ENCODE results near the gene ANGPT4.
"Not testable (repeated sequence)": the region's sequence is repeated elsewhere in the genome, so short reads cannot be mapped to it uniquely, and the experiment has no call there.

The ANGPT4 gene

DNA sequence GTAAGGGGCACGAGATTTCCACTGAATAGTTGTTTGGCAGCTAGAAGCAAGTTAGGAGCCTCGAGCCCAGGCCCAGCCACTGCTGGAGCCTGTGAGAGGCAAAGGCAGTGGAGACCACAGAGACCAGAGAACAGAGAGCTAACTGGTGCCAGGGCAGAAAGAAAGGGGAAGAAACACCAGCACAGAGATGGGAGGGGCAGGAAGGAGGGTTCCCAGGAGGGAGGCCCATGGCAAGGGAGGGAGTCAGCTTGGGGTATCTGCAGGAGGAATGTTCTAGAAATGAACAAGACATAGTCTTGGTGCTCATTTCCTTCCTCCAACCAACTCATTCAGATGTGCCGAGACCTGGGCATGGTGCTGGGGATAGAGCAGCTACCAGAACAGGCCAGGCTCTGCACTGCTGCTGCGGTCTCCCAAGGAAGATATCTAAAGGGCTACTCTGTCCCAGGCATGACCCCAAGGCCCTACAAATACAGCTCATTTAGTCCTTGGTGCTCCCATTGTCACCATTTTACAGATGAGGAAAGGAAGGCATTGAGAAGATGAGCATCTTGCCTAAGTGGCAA, 10.7 kb downstream of the ANGPT4 start:
- DNase-seq, result no peak
- ATAC-seq, result no peak

DNA sequence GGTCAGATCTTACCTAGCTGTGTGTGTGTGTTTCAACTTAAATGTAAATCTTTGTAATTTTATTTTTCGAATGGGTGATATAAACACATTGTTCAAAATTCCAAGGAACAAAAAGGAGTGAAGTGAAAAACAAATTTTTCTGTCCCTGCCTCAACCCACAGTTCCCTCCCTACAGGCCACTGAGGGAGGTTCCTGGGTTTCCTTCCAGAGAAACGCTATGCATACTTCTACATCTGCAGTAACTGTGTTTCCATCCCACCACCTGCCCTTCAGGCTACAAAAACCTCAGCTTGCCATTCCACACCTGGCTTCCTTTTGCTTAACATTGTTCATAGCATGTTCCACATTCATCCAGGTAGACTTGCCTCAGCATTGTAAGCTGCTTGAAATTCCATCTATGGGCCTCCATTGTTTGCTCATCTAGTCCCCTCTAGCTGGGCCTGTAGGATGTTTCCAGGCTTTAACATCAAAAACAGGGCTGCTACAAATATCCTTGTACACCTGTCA, 12.0 kb downstream of the ANGPT4 start:
- DNase-seq, result no peak
- no peak for ATAC-seq

DNA sequence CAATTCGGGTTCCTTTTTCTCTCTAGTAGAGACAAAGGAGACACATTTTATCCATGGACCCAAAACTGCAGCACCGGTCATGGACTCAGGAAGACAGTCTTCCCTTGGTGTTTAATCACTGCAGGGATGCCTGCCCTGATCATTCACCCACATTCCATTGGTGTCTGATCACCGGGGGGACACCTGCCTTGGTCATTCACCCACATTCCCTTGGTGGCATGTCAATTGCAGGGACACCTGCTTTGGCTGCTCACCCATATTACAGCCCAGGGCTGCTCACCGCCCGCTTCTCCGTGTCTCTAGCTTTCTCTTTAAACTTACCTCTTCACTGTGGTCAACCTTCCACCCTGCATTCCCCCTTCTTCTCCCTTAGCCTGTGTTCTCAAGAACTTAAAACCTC, 18.7 kb downstream of the ANGPT4 start:
- ATAC-seq, DNase-seq: not testable (repeated sequence)

DNA sequence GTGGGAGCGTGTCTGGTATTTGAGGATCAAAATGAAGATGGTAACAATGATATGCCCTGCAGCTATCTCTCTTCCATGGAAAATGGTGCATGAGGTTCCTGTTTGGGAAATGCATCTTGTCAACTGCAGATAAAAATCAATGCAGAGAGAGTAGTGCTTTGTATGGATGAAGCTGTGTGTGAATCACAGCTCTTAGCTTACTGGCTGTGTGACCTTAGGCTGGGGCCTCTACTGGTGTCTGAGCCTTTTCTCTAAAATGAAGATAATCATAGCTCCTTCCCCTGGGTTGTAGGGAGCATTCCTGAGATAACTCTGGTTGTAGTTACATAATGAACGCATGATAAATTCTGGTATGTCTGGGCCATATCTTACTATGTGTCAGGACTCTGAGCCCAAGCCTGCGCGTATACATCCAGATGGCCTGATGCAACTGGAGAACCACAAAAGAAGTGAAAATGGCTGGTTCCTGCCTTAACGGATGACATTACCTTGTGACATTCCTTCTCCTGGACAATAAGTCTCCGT, 19.6 kb downstream of the ANGPT4 start:
- no peak for DNase-seq
- ATAC-seq, result no peak

DNA sequence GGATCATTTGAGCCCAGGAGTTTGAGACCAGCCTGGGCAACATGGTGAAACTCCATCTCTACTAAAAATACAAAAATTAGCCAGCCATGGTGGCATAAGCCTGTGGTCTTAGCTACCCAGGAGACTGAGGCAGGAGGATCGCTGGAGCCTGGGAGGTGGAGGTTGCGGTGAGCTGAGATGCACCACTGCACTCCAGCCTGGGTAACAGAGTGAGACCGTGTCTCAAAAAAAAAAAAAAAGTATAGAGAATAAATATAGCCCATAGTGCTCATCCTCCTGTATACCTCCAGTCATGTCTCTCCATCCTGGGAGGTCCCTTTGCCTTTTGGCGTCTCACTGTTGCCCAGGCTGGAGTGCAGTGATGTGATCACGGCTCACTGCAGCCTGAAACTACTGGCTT, 23.8 kb downstream of the ANGPT4 start:
- DNase-seq, ATAC-seq: not testable (repeated sequence)

DNA sequence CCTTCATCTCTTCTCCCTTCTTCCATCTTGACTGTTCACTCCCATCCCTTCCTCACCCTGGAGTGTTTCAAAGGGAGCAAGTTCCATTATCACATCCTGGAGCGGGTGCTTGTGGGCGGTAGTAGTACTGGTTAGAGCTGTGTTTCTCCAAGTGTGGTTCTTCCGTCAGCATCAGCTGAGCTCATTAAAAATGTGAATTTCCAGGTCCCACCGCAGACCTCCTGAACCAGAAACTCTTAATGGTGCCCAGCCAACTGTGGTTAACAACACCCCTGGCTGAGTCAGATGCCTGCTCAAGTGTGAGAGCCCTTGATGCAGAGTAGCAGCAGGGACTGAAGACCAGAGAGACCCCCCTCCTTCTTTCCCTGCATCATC, 24.4 kb downstream of the ANGPT4 start:
- ATAC-seq (no peak), DNase-seq (no peak)

DNA sequence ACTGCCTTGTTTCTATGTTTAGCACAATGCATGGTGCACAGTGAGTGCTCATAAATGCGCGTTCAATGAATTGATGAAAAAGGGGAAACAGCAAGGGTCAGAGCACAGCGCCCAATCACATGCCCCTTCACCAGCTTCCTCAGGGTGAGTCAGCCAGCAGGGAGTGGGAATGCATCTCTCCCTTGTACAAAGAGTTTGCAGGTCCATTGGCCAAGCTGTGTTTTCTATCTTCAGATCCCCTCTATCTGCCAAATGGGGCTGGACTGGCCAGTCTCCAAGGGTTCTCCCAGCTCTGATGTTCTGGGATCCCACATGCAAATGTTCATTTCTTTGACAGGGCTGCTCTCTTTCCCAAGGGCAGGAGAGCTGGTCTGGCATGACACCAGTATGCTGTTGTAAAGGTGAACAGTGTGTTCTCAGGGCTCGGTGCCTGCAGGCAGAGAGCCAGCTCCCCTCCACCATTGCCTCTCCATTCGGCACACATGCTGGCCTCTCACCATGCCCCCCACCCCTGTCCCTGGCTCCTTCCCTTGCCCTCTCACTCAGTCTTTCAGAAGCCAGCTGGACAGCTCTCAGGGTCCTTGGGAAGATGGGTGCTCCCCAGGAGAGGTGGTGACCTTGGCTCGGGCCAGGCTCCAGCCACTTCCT, 25.0 kb downstream of the ANGPT4 start:
- ATAC-seq, result no peak
- no peak for DNase-seq

DNA sequence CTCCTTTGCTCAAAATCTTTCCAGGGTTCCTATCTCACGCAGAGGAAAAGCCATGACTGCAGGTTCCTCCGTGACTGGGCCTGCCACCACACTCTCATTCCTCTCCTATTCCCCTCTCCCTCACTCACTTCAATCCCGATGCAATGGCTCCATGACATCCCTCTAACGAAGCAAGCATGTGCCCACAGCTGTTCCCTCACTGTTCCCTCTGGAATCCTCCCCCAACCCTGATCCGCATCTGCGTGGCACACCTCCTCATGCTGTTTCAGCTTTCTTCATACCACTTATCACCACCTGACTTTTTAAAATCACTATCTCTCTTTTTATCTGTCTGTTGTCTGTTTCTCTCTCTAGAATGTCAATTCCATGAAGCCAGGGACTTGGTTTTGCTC, 25.5 kb downstream of the ANGPT4 start:
- ATAC-seq (no peak), DNase-seq (no peak)

DNA sequence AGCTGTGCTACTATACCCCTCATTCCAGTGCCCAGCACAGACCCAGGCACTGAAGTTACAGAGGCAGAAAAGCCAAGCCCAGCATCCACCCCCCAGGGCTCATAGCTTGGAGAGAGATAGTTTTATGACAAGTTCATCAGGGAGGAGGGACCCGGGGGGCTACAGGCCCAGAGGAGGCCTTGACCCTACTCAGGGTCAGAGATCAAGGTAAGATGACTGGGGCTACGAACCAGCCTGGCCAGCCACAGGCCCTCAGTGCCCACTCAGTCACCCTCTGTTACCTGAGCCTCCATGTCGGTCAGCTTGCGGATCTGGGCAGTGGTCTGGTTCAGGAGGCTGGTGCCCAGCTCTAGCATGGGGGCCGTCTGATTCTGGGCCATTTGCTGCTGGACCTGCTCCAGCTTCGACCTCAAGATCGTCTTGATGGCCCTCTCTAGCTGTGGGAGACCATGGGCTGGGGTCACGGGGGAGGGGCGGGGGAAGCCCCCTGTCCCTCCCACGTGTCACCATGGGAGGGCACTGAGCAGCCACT, 26.1 kb downstream of the ANGPT4 start:
- ATAC-seq, result no peak
- DNase-seq, result no peak

DNA sequence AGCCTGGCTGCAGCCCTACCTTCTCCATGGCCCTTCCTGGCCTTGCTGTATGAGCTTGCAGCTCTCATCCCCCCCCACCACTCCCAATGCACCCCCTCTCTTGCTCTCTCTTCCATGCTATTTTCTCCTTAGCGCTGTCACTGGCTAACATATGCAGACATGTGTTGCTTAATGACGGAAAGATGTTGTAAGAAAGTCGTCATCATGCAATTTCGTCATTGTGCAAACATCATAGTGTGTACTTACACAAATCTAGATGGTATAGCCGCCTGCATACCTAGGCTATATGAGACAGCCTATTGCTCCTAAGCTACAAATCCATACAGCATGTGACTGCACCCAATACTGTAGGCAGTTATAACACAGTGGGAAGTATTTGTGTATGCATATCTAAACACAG, 27.0 kb downstream of the ANGPT4 start:
- no peak for ATAC-seq
- DNase-seq, result no peak

DNA sequence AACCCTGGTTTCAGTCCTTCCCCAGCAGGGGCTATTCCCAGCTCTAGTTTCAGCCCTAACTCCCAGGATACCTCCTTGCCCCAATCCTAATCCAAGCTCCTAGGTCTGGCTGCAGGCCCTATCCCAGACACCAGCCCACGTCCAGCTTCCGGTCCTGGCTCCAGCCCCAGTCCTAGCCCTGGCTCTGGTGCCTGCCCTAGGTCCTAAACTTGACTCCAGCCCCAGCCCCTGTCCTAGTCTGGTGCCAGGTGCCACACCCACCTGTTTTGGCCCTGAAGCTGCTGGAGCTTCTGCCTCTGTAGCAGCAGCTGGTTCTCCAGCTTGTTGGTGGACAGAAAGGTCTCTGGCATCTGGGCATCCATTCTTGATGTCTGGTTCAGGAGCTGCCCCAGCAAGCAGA, 28.1 kb downstream of the ANGPT4 start:
- no peak for ATAC-seq
- no peak for DNase-seq

DNA sequence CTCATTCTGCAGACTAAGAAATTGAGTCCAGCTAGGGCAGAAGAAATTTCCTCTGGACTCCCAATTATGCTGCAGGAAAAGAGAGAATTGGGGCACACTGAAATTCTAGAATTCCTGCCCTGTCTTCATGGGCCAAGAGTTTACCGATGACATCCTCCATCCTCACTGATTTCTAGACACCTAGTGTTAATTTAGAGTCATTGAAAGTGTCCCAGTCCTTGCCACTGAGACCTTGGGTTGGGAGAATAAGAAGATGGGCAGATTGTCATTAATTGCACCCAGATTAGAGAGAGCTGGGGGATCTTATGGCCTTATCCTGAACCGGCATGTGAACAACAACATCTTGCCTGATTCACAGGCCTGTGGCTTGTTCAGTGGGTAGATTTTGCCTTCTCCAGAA, 29.0 kb downstream of the ANGPT4 start:
- DNase-seq, result no peak
- no peak for ATAC-seq

DNA sequence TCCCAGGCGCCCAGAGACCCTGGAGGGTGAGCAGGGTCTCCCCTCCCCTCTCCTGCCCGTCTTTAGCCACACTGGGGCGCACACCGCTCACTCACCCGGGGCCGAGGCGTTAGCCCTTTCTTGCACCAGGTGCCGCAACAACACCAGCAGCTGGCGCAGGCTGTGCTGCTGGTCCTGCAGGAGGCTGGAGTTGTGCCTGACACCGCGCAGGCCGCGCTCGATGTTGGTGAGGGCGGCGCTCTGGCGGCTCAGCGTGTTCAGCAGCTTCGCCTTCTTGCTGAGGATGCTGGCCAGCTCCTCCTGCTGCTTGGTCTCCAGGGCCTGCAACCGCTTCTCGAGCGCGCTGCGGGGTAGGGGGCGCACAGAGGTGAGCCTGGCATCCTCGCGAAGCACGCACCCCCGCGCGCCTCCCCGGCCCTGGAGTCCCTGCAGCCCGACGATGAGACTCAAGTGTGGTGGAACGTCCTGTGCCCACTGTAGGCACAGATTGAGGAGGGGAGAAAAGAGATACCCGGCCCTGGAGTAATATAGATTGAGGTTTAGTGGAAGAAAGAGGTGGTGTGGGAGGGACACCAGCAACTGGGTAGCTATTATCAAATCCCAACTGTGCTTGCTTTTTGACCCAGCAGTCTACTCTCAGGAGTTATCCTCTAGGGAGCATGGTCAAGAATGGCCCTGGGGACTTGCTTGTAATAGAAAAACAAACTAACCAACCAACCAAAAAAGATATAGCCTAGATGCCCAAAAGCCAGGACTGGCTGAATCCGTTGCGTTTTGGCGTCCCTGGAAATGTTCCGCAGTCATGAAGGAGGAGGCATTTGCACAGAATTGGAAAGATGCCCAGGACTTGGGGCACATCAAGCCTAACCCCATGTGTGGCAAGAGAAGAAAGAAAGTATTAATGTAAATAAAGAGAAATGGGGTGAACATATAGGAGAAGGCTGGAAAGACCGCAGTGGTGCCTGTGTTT, 30.9 kb downstream of the ANGPT4 start:
- DNase-seq (peak; percentile 9), ATAC-seq (no peak)

DNA sequence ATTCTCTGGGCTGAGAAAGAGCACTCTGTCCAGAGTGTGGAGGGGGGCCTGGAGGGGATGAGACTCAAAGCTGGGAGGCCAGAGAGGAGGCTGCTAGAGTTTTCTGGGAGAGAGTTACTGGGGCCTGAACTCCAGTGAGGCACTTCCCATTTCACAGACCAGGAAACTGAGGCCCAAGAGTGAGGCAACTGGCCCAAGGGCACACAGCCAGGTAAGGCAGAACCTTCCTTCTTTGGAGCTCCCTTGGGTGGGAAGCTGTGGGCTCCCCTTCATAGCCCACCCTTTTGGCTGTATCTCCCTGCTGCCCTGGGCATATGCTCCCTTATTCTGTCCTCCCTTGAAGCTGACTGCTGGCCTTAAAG, 34.4 kb downstream of the ANGPT4 start:
- no peak for ATAC-seq

DNA sequence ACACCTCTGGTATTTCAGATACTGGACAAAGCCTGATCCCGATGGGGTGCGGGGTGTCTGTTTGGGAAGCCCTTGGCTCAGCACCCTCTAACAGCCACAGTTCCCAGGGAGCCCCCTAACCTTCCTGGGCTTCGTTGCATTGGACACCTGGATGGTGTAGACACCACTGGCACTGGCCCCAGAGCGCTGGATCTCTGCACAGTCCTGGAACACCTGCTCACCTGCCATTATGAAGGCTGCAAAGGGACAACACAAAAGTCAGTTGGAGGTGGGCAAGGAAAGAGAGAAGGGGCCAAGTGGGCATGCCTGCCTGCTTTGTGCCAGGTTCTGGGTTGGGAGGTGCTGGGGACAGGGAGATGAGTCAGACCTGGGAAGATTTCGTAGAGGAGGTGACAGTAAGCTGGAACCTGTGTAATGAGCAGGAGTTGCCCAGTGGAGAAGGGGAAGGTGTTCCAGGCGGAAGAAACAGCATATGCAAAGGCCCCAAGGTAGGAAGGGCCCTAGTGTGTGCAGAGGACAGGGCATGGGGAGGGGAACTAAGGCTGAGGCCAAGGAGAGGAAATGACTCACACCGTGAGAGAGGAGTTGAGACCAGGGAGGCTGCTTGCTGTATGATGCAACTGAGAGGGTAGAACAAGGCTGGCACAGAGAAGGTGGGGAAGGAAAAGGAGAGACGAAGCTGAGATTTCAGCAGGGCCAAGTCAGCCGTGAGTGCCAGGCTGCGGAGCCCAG, 34.9 kb downstream of the ANGPT4 start:
- DNase-seq (peak; percentile 45), ATAC-seq (peak; percentile 96)

More for the DNA sequence above, 34.4 kb downstream of the ANGPT4 start:
- DNase-seq, result no peak

DNA sequence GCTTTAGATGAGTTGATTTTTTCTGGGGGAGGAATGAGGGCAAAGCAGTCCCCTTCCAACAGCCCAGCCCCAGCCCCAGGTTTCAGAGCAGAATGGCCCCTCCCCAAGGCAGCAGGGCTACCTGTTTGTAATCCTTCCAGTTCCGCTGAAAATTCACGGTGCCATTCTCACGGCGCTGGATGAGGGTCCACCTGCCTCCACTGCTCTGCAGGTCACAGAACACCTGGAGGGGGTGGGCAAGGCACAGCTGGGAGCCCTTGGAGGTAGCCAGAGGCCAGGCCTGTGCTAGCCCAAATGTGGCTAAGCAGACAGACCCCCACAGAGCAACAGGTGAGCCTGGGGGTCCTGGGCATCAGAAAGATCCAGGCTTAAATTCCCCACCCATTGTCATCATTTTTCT, 36.5 kb downstream of the ANGPT4 start:
- ATAC-seq, result no peak
- no peak for DNase-seq

DNA sequence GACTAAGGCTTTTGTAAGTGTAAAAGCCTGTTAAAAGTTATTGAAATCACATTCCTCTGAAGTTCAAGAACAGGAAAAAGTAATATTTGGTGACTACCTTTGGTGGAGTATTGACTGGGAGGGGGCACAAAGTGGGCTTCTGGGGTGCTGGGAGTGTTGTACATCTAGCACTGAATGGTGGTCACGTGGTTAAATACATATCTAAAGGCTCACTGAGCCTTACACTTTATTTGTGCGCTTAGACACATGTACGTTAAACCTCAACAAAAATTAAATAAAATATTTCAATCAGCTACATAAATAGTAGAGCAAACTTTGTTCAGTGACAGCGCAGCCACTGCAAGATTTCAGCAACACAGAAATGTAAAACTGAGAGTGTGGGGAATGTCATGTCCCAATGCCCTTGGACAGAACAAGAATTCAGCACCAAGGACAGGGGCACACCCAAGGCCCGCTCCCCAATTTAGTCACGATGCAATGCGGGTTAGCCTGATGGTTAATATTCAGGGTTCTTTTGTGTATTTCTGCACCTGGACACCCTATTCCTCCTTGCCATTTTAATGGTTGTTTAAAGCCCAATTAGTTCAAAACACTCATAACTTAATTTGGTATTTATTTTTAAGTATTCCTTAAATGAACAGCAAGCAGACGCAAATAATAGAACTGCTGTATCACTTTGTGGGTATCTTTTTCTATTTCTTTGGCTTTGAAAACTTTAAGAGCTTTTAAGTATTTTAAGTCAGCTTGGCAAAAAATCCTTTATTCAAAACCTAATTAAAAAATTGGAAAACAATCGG, 37.4 kb downstream of the ANGPT4 start:
- DNase-seq (peak; percentile 37), ATAC-seq (no peak)

DNA sequence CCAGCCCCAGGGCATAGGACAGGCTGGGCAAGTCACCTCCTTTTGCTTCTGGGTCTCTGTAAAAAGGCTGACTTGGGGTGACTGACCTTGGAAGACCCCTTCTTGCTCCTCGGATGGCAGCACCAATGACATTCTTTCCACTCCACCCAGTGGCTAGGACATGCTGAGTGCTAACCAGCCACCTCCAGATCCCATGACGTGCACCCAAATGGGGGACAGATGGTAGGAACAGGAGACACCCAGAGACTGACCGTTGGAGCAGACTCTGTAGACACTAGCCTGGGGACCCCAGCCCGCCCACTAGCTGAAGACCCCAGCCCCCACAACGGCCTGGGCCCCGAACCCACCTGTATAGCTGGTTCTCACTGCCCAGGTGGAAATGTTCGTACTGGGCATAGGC, 38.3 kb downstream of the ANGPT4 start:
- no peak for DNase-seq
- no peak for ATAC-seq

DNA sequence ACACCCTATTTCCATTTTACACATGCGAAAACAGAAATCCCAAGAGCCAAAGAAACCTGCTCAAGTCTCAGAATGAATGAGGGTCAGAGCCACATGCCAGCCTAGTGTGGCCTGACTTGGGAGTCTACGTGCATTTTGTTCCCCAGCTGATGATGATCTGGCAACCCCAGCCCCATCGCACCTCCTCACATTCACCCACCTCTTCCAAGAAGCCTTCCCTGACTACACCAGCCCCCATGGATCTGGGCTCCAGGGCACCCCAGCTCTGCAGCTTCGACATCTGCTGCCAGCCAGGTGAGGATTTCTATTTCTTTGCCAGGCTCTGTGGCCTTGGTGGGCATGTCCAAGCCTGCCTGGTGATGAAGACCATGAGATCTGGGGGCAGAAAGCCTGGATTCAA, 41.0 kb downstream of the ANGPT4 start:
- ATAC-seq (no peak), DNase-seq (no peak)

DNA sequence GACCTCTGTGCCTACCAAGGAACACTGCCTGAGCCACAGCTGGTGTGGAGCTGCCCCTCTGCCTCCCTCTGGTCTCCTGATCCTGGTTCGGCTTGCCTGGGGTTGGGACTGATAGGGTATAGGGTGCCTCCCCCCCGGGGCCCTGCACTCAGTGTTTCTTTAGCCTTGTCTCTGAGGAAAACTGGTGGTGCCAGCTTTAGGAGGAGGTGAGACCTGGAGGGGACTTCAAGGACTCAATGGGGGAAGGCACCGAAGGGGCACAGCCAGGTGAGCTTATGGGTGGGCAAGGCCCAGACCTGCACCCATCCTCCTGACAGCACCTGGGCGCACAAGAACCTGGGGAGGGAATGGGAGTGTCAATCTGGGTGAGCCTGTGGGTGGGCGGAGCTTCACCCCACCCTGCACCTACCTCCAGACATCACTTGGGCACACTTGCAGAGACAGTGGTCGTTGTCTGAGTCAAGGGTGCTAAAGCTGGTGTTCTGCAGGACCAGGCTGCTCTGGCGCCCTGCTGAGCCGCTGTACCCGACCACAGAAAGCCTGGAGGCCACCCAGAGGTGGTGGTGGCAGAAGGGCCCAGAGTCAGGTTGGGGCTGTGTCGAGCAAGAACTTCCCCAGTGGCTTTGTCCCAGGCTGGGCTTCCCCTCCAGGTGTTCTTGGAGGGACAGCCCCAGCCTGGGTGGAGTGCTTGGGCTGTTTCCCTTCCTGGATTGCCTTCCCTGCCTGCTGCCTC, 42.1 kb downstream of the ANGPT4 start:
- no peak for DNase-seq
- ATAC-seq, result peak; percentile 12

Data from stimulated activated naive CD8-positive, alpha-beta T cell treated with anti-CD3 and anti-CD28 coated beads, Interleukin-15, Interleukin-2, amounts not matched to agents 100 U/mL and 50 U/mL, for 24 hours (primary cell).